8988T (cell line): ENCODE measurements around the gene HHAT.
A peak's percentile ranks its signal among the peaks of the same experiment; 100 is the strongest.

Source experiments
- DNase-seq: peaks from one replicate; pipeline ENCODE4 v3.0.0; 2011

HHAT gene

DNA sequence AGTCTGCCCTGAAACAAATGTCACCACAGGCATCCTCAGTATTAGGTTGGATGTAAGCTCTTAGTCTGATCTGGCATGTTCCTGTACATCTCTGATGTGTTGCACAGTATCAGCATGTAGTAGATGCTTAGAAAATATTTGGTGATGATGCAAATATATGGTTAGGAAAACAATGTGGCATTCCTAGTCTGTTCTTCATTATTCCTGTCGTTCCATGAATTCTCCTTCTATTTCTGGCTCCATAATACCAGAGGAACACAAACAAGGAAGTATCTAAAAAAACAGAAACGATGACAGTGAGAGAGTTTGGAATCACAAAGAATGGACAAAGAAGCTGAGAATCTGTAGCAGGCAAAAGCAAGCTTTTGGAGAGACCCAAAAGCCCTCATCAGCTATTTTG, 236.6 kb downstream of the HHAT start:
- DNase-seq = no peak

DNA sequence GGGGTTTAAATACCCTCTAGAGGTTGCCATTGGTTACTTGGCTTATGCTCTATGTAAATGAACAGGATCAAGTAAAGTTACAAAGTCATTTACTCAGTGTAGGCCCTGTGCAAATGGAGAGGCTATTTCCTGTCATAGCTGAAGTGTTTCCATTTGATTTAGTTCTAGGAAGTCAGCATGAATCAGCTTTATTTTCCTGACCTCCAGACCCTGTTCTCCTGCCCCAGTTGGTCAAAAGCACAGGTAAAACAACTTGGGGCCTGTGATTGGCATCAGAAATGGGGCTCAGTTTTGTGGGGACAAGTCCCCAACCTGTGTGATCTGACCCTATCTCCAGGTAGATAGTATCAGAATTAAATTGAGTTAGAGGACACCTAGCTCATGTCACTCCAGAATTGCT, 239.9 kb downstream of the HHAT start:
- no peak for DNase-seq

DNA sequence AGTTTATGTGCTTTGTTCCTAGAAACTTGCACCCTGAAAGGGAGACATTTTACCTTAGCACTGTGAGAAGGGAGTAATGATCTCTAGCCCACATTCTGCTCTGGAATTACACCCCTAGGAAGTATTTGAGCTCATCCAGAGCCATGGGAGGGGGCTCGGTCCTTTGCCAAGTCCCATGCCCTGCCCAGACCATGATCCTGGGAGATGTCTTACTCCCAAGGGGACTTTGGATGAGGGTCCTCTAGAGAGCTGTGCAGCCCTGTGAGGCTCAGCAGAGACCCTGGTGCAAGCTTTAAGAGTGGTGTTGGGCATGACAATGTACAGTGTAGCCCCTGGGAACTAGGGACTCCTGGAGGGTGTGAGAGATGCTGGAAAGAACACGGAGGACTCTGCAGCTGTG, 241.4 kb downstream of the HHAT start:
- DNase-seq = no peak

DNA sequence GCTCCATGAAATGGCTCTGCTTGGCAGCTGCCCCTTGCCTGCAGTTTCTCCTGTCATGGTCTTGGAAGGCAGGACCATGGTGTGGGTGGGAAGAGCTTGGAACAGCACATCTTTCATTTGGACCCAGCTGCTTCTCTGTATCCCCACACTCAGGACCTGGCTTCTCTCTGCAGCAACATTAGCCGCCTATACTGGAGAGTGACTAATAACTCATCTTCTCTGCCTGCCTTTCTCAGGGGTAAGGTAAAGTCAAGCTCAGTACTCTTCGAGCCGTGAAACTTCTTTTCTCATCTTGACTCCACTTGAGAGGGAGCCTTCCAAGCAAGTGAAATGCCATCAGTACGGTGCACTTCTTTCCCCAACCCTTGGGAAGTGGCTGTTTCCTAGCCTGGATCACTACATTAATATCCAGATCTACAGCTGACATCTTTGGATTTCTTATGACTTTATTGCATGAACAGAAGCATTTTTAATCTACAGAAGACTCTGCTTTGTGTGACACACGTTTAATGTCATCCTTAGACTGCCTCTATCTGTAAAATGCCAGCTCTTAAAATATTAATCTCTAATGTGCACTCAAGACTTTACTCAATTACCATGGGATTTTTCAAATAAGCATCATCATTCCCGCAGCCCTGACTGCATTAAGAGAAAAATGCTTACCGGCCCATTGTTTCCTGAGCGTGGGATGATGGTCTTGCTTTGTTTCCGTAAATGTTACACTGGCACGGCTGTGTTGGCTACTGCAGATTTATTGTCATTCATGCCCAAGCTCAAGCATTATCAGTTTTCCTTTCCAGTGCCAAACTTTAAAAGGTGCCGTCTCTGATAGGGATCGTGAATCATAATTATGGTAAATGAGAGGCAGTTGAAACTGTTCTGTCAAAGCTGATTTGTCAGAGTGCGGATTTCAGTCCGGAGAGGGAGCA, 242.9 kb downstream of the HHAT start:
- DNase-seq = no peak

DNA sequence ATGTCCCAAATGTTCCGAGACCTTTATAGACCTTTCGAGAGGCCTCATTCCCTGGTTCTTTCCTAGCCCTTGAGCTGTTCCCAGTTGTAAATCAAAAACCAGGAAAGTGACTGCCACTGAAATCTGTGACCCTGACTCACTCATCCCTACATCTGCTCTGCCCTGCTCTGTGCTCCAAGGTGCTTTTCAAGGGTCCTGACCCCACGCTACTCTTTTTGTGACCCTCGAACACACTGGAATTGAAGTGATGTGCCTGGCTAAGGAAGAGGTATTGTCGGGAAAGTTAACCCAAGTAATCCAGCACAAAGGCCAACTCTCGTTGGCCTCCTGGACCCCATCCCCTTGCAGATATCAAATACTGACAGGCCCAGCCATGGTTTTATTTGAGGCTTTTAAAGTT, 244.4 kb downstream of the HHAT start:
- no peak for DNase-seq

DNA sequence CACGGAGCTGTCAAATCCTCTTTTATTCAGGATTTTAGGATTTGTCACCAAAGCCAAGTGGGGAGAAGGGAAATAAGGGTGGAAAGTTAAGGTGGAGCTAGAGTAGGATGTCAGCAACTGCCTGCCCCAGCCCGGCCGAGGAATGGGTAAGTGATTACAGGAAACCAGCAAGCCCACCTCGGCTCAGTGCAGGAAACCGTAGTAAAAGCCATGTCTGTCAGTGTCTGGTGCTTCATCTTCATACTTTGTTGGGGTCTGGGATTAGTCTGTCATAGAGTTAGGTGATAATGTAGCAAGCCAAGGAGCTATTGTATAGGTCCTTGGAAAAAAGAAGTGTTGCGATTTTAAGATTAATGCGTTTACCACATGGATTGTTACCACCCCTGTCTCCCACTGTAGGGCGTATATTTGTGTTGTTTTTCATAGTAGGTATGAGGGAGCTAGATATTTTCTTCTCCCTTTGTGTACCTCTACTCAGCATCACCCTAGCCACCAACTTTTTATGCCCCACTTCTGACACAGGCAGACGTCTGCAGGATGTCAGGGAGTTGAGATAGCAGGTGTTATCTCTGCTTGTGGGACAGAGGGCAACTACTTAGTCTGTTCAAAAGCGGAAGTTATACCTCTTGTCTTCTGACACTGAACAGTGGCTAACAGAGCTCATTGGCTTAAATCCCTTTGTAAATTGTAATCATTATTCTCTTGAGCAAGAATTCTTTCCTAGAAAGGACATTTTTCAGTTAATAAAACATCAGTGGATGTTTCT, 253.7 kb downstream of the HHAT start:
- DNase-seq = no peak

DNA sequence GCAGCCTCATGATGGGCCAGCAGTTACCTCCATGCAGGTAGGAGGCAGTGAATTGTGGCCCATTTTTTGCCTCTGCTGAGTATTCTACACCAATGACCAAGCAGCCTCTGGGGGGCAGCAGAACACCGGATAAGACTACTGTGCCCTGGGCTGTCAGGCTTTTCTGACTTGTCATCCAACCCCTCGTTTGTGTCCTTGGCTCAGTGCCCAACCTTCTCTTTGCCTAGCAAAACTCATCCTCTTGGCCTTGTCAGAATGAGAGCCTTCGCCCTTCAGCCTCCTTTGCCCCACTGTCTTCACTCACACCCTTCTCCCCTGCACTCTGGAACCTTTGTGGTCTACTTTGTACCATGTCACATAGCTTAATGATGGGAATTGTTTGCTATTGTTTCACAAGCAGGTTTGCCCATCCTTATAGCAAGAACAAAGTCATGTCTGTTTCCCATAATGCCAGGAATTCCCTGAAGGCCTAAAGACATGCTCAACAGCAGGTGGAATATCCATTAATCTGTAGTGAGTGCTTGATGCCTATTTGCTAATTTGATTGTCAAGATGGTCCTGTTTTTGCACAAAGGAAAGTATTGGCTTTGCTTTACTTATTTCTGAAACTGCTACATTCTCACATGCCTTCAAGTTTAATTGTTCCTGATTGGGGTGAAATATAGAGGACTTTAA, 255.9 kb downstream of the HHAT start:
- DNase-seq = peak; percentile 46

DNA sequence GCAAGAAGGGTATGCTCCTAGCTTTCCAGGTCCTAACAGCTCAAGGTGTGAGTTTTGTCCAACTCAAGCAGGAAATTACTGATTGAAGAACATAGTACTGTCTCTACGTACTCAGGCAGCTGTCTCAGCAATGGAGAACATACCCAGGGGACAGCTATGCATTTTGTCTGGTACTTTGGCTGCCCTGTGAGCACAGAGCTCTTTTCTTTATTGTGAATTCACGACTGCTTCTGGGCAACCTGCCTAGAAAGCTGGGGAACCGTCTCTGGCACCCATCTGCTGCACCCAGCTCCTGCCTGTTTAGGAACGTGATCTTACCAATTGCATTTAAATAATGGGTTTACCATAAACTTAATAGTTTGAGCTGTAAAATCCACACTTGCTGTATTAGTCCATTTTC, 258.1 kb downstream of the HHAT start:
- no peak for DNase-seq

DNA sequence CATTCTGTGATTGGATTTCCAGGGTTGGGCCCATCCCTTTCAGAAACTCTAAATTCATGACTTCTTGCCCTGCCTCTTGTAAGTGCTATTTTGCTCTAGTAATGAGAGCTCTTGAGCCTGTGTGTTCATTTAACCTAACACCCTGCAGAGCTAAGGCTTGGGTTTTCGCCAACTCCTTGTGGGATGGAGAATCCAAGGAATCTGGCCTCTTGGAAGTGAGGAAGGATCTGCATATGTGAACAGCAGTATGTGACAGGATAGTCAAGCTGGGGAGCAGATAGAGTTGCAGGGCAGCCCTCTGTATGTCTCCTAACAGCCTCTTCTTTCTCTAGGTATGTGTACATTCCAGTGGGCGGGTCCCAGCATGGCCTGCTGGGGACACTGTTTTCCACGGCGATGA, 258.9 kb downstream of the HHAT start:
- DNase-seq = no peak

DNA sequence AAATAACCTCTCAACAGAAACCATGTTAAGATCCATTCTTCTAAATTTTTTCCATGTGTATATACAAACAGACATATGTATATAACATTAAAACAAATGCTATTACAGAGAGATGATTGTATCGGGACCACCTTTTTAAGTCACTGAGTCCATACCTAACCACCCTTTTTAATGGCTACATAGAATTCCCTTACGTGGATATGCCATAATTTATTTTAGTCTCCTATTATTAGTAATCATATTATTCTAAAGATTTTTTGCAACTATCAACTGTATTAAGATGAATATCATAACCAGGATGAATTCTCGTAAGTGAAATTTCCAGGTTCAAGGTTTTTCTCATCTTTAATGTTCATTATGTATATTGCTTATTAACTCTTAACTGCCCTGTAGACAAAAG, 259.7 kb downstream of the HHAT start:
- DNase-seq = no peak

DNA sequence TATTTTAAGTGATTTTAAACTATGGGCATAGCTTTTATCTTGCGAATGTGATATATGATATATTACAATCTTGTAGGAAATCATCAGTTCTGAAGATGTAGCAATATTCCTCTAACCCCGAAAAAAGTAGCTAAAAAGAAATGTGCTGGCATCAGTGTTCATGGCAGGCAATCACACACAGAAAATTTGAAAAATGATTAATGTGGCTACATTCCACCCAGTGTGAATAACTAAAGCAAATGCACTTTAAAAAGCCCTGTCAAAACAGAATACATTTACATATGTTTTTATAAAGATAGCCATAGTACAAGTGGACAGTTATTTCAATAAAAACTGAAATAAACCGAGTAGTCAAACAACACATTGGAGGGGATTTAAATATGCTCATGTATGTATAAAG, 260.2 kb downstream of the HHAT start:
- DNase-seq = no peak

DNA sequence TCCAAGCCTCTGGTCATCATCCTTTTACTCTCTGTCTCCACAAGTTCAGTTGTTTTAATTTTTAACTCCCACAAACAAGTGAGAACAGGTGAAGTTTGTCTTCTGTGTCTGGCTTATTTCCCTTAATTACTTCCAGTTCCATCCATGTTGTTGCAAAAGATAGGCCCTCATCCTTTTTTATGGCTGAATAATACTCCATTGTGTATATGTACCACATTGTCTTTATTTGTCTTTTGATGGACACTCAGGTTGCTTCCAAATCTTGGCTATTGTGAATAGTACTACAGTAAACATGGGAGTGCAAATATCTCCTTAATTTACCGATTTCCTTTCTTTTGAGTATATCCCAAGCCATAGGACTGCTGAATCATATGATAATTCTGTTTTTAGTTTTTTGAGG, 262.5 kb downstream of the HHAT start:
- no peak for DNase-seq

DNA sequence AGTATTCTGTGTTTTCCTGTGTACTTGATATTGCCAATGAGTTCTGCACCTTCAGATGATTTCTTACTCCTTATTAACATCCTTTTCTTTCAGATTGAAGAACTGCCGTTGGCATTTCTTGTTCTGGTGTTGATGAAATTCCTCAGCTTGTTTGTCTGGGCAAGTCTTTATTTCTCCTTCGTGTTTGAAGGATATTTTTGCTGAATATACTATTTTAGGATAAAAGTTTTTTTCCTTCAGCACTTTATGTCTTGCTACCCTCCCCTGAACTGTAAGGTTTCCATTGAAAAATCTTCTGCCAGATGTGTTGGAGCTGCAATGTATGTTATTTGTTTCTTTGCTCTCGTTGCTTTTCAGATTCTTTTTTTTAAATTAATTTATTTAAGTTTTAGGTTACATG, 265.9 kb downstream of the HHAT start:
- DNase-seq = no peak

DNA sequence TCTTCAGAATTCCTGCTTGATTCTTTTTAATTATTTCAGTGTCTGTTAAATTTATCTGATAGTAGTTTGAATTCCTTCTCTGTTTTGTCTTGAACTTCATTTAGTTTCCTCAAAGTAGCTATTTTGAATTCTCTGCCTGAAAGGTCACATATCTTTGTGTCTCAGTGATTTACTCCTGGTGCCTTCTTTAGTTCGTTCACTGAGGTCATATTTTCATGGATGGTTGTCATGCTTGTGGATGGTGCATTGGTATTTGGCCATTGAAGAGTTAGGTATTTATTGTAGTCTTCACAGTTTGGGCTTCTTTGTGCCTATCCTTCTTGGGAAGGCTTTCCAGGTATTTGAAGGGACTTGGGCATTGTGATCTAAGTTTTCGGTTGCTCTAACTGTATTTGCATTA, 267.9 kb downstream of the HHAT start:
- DNase-seq = no peak

DNA sequence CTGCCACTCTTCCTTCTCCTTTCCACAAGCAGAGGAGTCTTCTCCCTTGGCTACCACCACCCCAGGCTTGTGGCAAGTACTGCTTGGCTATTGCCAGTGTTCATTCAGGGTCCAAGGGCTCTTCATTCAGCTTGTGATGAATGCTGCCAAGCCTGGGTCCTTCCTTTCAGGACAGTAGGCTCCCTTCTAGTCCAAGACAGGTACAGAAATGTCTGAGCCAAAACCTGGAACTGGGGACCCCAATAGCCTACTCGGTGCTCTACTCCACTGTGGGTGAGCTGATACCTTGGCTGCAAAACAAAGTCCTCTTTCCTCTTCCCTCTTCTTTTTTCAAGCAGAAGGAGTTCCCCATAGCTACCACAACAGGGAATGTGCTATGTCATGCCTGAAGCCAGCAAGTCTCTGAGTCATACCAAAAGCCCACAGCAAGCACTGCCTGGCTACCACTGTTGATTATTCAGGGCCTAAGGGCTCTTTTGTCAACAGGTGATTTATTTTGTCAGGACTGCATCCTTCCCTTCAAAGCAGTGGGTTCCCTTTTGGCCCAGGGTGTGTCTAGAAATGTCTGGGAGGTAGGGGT, 268.9 kb downstream of the HHAT start:
- no peak for DNase-seq

DNA sequence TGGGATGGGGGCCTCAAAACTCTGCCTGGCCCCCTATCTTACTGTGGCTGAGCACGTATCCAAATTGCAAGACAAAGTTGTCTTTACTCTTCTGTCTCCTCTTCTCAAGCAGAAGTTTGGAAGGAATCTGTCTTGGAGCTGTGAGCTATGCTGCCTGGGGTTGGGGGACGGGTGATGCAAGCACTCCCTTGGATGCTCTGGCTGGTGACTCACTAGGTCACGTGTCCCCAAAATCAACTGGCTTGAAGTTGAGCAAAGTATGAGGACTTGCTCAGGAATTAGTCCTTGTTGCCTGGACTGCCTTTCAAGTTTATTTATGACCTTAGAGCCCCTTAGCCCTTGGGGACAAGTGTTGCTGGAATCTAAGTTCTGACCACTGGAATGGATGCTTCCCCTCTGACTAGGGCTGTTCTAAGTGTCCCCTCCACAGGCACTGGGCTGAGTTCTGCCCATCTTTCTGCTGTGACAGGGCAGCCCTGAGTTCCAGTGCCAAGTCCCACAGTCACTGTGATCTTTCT, 269.5 kb downstream of the HHAT start:
- no peak for DNase-seq

DNA sequence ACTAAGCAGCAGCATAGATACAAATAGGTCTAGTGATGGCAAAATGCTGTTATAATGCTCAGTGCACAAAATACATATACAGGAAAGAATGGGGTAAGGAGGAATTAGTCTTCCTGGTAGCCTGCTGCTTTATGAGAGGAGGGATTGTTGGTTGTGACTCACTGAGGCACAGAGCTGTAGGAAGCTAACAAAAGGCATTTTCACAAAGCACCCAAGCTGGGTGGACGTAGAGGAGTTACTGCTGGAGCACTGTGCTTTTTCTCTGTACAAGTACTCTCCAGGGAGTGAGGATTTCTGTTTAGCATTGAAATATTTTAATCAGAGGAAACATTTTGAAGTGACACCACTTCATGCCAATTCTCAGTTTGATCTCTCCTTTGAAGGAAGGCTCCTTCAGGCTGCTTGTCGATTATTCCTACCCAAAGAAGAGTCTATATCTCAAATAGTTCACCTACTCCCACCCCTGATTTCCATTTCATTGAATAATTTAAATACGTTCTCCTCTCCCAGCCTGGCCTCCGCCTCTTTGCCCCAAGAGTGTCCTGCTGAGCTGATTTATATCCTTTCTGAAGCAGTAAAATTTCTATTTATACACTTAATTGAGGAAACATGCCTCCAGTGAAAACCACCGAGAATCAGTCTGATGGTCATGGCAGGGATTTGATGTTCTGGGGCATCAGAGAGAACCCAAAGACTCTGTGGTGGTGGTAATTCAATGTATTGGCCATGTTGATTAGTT, 271.9 kb downstream of the HHAT start:
- no peak for DNase-seq

DNA sequence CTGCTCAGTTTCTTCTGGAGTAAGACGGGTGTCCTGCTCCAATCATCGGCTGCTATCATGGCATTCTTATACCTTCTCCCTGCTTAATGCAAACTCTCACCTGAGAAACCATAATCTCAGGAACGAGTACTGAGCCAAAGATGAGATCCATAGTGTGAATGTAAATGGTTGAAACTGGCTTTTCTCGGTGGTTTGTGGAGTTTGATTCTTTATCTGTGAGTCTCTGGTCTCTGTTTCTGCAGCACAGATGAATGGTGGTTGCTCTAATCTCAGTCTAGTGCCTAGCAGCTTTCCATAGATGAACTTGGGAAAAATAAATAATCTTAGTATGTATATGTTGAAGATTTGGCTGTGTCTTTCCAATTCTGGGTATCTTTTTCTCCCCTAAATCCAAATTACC, 274.4 kb downstream of the HHAT start:
- DNase-seq = no peak

DNA sequence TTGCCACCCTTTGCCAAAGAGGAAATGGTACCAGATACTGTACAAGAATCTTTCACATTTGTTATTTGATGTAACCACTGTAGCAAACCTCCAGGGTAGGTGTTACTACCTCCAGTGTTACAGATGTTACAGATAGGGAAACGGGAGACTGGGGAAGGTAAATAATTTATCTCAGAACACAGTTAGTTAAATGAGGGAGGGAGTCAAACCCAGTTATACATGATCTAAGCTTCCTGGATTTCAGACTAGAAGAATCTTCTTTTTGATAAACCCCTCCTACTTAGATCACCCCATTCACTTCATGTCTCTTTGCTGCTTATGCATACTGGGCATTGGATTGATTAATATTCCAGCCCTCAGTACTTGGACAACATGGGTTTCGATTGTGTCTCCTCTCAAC, 276.4 kb downstream of the HHAT start:
- DNase-seq = no peak

DNA sequence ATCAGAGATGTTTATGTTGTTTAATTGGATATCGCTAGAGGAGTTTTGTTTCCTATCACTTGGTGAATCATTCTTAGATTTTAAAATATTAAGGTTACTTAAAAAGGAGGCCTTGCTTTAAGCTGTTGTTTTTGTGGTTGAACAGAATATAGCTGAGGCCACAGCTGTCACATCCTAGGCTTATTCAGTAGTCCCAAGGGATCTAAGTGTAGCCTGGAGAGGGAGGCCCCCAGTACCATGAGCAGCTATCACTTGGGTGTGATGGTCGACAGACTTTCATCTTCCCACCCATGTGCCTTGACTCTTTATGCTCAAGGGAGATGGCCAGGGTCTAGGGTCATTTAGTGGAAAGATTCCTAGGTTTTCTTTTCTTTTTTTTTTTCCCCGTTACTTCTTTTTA, 278.7 kb downstream of the HHAT start:
- no peak for DNase-seq

DNA sequence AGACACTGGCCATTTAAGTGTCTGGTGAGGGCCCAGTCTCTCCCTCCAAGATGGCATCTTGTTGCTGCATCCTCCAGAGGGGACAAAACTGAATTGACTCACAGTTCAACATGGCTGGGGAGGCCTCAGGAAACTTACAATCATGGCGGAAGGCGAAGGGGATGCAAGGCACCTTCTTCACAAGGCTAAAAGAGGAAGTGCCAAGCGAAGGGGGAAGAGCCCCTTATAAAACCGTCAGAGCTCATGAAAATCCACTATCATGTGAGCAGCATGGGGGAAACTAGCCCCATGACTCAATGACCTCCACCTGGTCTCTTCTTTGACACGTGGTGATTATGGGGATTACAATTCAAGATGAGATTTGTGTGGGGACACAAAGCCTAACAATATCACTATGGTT, 280.1 kb downstream of the HHAT start:
- no peak for DNase-seq

DNA sequence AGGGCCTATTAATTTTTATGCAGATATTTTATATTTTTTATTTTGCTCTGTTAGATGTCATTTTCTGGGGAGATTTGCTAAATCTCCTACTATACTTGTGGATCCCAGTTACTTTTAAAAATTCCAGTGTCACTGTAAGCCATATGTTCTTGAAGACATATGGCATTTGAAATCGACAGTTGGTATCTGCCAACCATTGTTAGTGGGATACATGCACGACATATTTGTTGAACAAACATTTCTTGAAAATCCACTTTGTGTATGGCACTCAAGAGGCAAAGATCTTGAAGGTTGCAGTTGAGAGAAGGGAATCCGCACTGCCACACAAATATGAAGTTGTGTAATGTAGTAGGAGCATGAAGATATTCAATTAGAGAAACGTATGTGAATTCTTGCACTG, 287.7 kb downstream of the HHAT start:
- DNase-seq = no peak

DNA sequence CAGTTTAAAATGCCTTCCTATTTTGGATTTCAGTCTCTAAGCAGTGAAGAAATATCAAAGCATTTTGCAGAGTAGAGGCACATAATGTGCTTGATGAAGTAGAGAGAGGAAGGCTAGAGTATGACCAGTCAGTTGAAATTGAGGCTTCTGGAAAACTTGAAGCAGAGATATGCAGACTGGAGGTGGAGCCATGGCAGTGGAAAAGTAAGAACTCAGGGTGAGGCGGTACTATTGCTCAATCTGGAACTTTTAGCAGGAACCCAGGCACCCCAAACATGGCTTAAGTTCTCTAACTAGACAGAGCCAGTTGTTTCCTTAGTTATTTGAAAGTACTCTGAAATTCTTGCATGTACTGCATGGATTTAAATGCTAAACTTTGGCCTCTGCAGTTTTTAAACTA, 288.6 kb downstream of the HHAT start:
- DNase-seq = no peak
